ENCODE results near the gene AGO3. TPM values are rescaled to one million over a fixed set of nuclear protein-coding genes. Genes with fewer than 3 reads are reported as not detected.

Gene AGO3
- total RNA-seq, 1 experiment from 2014 or later = 36.4 TPM

DNA sequence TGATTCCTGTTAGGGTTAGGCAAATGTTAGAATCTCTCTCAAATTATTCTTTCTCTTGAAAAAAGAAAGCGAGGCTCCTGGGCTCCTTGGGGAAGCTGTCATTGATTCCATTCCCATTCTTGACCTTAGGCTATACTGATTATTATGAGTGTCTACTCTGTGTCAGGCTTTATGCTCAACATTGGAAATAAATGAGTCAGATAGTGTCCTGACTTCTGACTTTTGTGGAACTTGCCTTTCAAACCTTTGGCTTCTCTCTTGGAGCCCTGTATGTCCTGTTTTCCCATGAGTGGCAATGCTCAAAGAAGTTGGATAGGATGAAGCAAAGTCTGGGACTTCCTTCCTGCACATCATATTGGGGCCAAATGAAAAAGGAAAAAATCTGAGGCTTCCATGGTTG, 36.2 kb upstream of the AGO3 start:
- H3K27me3 ChIP-seq = no peaks in the 10 kb centered on the region
- H3K4me1 ChIP-seq = no peaks in the 10 kb centered on the region
- H3K4me3 ChIP-seq = no peak overlapping the region
- DNase-seq = no peak
- no peaks in the 10 kb centered on the region for H3K9me3 ChIP-seq (replicated peaks)
- peaks cover 31% of the 10 kb centered on the region for H3K36me3 ChIP-seq
- no peak overlapping the region for H3K27ac ChIP-seq

DNA sequence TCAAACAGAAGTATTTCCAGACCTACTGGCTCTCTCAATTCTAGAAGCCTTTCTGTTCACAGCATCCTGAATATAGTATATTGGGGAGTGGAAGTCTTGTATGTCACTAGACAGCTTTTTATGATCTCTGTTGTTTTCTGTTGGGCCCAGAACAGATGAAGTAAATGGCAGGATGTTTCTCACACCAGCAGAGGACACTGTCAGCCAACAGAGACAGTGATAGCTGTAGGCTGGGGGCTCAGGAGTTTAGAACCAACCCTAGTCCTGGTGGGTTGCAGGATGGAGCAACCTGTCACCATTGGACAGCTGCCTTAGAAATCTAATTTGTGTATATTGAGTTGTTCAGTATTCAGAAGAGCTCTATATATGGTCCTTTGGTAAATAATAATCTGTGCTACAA, 31.0 kb upstream of the AGO3 start:
- DNase-seq = no peak
- Histone ChIP-seq H3K4me1 (no peaks in the 10 kb centered on the region), H3K9me3 (replicated peaks) (no peaks in the 10 kb centered on the region), H3K27me3 (no peaks in the 10 kb centered on the region), H3K4me3 (no peak overlapping the region), H3K27ac (no peak overlapping the region), H3K36me3 (peaks cover 18% of the 10 kb centered on the region)

DNA sequence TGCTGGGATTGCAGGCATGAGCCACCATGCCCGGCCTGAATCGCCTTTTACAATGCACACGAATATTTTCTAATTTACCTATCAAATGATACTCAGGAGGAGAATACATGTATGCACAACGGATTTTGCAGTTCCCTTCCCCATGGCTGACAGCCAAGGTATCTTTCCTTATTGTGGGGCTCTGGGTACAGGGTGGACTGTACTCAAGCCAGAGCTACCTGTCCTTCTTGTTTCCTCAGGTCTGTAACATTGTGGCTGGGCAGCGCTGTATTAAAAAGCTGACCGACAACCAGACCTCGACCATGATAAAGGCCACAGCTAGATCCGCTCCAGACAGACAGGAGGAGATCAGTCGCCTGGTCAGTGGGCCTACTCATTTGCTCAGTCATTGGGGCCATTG, 29.7 kb upstream of the AGO3 start:
- H3K4me1 ChIP-seq = no peaks in the 10 kb centered on the region
- H3K27me3 ChIP-seq = no peaks in the 10 kb centered on the region
- H3K9me3 ChIP-seq (replicated peaks) = no peaks in the 10 kb centered on the region
- no peak overlapping the region for H3K4me3 ChIP-seq
- DNase-seq = no peak
- peaks cover 14% of the 10 kb centered on the region for H3K36me3 ChIP-seq
- H3K27ac ChIP-seq = no peak overlapping the region

DNA sequence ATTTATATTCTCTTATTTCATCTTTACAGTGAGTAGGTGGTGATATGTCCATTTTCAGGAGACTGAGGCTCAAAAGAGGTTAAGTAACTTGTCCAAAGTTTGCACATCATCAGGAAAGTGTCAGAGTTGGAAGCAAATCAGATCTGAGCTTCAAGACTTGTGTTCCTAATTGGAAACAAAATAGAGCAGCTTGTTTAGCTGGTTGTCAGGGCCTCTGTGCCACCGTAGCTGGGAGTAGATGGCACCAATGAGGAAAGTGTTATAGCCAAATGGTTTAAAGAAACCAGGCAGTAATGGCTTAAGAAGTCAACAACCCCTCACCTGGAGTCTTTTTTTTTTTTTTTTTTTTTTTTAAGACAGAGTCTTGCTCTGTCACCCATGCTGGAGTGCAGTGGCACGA, 28.2 kb upstream of the AGO3 start:
- H3K4me1 ChIP-seq = no peaks in the 10 kb centered on the region
- peaks cover 15% of the 10 kb centered on the region for H3K36me3 ChIP-seq
- no peaks in the 10 kb centered on the region for H3K27me3 ChIP-seq
- H3K27ac ChIP-seq = no peak overlapping the region
- no peak overlapping the region for H3K4me3 ChIP-seq
- H3K9me3 ChIP-seq (replicated peaks) = no peaks in the 10 kb centered on the region
- no peak for DNase-seq

DNA sequence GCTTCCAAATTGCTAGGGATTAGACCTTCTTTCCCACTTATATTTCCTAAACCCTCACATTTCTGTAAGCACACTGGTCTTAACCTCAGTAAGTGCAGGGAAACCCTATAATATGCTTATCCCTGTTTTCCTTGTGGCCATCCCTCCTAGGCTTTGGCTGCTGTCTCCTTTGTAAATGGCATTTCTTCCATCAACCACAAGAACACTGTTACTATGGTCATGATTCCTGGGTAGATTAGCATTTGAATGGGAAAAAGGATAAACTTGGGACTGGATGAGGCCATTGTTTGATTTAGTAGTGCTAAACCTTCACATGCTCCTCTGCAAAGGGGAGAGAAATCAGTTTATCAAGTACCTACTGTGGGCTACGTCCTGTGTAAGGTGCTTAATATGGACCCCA, 16.2 kb upstream of the AGO3 start:
- no peak overlapping the region for H3K4me3 ChIP-seq
- DNase-seq = no peak
- H3K4me1 ChIP-seq = no peaks in the 10 kb centered on the region
- H3K27ac ChIP-seq = no peak overlapping the region
- H3K36me3 ChIP-seq = peaks cover 71% of the 10 kb centered on the region
- no peaks in the 10 kb centered on the region for H3K27me3 ChIP-seq
- H3K9me3 ChIP-seq (replicated peaks) = no peaks in the 10 kb centered on the region

DNA sequence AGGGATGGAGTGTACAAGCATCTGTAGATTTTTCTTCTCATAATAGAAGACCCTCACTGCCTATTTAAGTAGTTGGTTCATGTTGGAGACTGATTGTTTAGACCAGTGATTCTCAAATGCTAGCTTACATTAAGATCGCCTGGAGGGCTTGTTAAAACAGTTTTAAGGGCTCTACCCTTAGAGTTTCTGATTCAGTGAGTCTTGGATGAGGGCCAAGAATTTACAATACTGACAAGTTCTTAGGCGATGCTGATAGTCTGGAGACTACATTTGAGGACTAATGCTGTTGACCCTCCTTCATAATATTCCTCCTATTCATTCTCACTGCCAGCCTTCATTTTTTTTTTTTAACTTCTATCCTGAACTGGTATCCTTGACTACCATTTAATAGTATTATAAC, 15.2 kb upstream of the AGO3 start:
- no peak overlapping the region for H3K4me3 ChIP-seq
- H3K36me3 ChIP-seq = peaks cover 70% of the 10 kb centered on the region
- no peak for DNase-seq
- H3K4me1 ChIP-seq = no peaks in the 10 kb centered on the region
- no peak overlapping the region for H3K27ac ChIP-seq
- H3K9me3 ChIP-seq (replicated peaks) = no peaks in the 10 kb centered on the region
- no peaks in the 10 kb centered on the region for H3K27me3 ChIP-seq

DNA sequence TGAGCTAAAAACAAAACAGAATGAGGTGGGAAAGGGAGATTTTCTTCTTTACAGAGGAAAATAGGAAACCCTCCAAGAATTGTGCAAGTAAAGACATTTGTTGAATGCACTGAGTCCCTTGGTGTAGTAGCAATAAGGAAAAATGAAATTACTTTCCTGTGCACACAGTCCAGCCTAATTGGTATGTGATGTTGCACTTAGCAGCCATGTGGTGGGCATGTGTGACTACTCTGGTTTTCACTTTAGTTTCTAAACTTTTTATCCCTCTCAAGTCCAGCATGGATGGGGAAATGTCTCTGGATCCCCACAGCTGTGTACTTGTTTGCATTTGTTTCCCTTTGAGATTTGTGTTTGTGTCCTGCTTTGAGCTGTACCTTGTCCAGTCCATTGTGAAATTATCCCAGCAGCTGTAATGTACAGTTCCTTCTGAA, 7.1 kb upstream of the AGO3 start:
- H3K4me1 ChIP-seq = no peaks in the 10 kb centered on the region
- no peak overlapping the region for H3K4me3 ChIP-seq
- DNase-seq = no peak
- peaks cover 19% of the 10 kb centered on the region for H3K36me3 ChIP-seq
- no peaks in the 10 kb centered on the region for H3K9me3 ChIP-seq (replicated peaks)
- H3K27me3 ChIP-seq = no peaks in the 10 kb centered on the region
- no peak overlapping the region for H3K27ac ChIP-seq

DNA sequence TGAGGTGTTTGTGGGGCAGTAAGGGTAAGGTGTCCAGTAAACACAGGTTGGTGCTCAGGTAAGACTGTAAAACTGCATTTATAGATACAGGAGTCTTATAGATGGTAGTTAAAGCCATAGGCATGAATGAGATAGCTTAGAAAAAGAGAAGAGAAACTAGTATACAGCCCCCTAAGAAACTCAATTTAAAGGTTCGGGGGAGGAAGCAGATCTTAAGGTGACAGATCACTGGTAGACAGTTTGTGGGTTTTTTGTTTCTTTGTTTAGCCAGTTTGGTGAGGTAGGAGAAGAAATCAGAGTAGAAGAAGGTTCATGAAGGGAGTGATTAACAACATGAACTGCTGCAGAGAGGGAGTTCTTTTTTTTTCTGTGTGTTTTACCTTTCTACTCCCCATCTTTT, 6.1 kb upstream of the AGO3 start:
- Histone ChIP-seq H3K9me3 (replicated peaks) (no peaks in the 10 kb centered on the region), H3K27ac (no peak overlapping the region), H3K27me3 (no peaks in the 10 kb centered on the region), H3K4me1 (peaks cover 7% of the 10 kb centered on the region), H3K36me3 (peaks cover 9% of the 10 kb centered on the region), H3K4me3 (no peak overlapping the region)
- no peak for DNase-seq

DNA sequence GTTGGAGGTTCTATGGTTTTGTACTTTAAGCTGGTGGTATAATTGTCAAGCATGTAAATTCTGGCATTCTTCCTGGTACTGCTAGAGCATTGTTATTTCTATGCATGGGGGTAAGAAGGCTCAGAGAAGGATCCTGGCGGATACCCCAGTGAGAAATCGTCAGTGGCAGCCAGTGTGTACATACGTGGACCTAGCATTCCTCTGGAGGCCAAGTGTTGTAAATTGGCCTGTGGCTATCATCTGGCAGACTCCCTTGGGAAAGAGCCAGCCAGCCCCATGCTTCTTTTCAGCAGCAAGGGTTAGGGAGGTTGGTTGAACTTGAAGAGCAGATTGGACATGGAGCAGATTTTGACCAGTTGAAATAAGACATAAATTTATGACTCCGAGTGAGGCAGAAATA, 5.2 kb upstream of the AGO3 start:
- Histone ChIP-seq H3K27ac (no peak overlapping the region), H3K9me3 (replicated peaks) (no peaks in the 10 kb centered on the region), H3K4me3 (no peak overlapping the region), H3K36me3 (peaks cover 7% of the 10 kb centered on the region), H3K4me1 (peaks cover 9% of the 10 kb centered on the region), H3K27me3 (no peaks in the 10 kb centered on the region)
- peak; percentile 17 to 22 for DNase-seq

DNA sequence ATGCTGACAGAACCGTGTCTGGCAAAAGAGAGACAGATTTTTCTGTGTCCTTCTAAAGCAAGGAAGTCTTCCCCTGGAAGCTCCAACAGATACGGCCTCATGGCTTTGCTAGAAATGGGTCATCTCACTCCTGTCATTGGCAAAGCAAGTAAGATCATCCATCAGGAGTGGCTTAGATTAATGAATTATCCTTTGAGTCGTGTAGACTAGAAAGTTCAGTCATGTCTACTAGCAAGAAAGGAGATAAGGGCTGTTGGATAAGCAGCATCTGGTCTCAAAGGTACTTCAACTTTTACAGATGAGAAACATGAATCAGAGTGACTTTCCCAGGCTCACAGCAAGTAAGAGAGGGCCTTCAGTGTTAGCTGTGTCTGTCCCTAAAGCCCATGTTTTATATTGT, 3.4 kb upstream of the AGO3 start:
- H3K36me3 ChIP-seq = peaks cover 5% of the 10 kb centered on the region
- H3K27me3 ChIP-seq = no peaks in the 10 kb centered on the region
- H3K27ac ChIP-seq = no peak overlapping the region
- no peak overlapping the region for H3K4me3 ChIP-seq
- no peak for DNase-seq
- H3K9me3 ChIP-seq (replicated peaks) = no peaks in the 10 kb centered on the region
- H3K4me1 ChIP-seq = peaks cover 9% of the 10 kb centered on the region

DNA sequence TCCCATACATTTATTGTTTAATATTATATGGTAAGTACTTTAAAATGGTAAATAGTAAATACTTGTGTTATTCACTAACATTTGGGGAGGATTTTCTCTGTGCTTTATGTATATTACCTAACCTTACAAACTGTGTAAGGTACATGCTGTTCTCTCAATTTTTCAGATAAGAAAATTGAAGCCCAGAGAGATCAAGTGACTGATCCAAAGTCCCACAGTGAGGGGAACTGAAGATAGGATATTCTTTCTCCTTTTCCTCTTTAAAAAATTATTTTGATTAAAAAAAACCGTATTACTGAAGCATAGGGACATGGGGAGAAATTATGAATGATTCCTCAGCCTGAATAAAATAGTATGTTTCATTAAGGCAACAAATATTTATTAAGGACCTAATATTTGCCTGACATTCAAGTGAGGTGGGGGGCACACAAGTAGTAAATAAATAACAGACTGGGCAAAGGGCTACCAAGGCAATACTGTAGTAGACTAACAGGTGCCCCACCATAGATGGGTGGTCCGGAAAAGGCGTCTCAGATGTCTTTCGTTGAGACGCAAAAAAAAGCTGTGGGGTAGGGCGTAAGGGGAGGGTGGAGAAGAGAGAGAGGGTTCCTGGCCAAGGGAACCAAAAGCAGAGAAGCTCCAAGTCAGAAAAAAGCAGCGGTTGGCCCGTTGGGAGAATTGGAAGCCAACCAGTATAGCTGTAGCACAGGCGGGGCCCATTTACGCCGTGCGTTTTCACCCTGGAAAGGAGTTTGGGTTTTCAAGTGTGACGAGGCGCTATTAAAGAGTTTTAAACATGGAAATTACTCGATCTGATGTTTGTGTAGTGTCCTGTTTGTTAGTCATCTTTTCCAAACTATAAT, 944 bp upstream of the AGO3 start:
- H3K9me3 ChIP-seq (replicated peaks) = no peaks in the 10 kb centered on the region
- peak overlapping the region; percentile 93 for H3K4me3 ChIP-seq
- no peaks in the 10 kb centered on the region for H3K27me3 ChIP-seq
- H3K36me3 ChIP-seq = peaks cover 2% of the 10 kb centered on the region; the same call in 1 of the 2 replicates
- DNase-seq = peak; percentile 77 to 88
- H3K4me1 ChIP-seq = peaks cover 9% of the 10 kb centered on the region
- H3K27ac ChIP-seq = peak overlapping the region; percentile 77

DNA sequence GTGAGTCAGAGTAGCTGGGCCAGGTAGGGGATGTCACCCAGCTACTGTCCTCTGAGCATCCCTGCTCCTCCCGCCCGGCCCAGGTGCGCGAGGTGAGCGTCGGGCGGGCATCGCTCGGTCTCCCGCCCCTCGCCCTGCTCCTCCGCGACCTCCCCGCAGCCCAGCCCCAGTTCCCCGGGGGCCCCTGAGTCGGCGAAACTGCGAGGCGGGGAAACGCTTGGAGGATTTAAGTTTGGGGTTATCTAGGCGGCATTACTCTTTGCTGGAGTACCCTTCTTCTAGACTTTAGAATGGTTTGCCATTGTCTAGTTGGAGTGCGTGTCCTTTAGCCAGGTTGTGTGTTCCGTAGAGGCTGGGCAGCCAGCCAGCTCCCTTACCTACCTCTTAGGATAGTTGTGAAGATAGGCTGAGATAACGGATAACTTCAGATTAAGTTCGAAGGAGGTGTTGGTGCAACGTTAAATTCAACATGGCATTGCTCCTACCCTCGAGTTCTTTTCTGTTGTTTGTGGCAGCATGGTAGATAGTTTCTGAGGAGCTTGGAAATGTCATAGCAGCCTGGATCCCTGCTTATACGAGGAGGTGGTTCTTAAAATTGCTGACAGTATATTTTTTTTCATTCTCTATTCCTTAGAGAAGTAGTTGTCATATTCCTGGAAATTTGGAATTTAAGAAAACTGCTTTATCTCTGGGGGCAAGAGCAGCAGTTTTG, 697 bp downstream of the AGO3 start:
- Histone ChIP-seq H3K4me1 (peaks cover 20% of the 10 kb centered on the region), H3K36me3 (peaks cover 2% of the 10 kb centered on the region; the same call in 1 of the 2 replicates), H3K27ac (peak overlapping the region; percentile 77), H3K4me3 (peak overlapping the region; percentile 93), H3K27me3 (no peaks in the 10 kb centered on the region), H3K9me3 (replicated peaks) (no peaks in the 10 kb centered on the region)
- DNase-seq = peak in 1 of 2 experiments; percentile 45

DNA sequence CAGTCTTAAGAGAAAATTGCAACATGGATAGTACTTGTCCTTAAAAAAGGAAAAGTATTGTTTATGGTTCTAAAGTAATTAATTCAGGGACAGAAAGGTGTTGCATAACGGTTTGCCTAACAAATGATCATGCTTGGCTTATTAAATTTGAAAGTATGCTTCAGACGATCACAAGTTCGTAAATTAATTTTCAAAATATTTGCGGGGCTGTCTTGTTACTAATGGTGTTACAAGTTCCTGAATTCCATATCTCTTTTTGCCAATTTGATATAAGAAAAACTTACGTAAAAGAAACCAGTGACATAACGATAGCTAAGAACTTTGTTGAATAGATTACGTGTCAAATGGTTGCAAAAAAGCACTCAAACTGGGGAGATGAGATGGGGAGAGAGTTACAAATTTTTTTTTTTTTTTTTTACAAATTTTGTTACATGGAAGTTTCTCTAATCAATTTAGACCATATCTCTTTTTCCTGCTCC, 1.3 kb downstream of the AGO3 start:
- no peak overlapping the region for H3K27ac ChIP-seq
- H3K36me3 ChIP-seq = peaks cover 2% of the 10 kb centered on the region; the same call in 1 of the 2 replicates
- H3K4me3 ChIP-seq = peak overlapping the region; percentile 93
- H3K9me3 ChIP-seq (replicated peaks) = no peaks in the 10 kb centered on the region
- DNase-seq = no peak
- peaks cover 20% of the 10 kb centered on the region for H3K4me1 ChIP-seq
- H3K27me3 ChIP-seq = no peaks in the 10 kb centered on the region

DNA sequence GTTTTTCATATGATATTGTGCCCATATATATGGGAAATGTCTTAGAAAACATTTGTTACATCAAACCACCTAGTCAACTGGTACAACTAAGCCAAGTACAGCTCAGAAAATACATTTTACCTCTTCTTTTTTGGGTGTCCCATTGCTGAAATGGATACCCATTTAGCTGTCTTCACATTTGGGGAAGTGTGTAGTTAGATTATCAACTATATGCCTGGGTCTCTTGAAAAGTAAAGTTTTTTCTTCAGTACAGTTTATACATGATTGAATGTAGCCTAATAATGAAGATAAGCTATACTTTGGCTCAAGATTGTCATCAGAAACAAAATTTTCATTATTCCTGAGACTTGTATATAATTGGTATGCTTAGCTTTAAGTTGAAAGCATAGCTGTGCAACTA, 2.0 kb downstream of the AGO3 start:
- no peaks in the 10 kb centered on the region for H3K27me3 ChIP-seq
- no peaks in the 10 kb centered on the region for H3K9me3 ChIP-seq (replicated peaks)
- H3K36me3 ChIP-seq = peaks cover 2% of the 10 kb centered on the region; the same call in 1 of the 2 replicates
- no peak for DNase-seq
- H3K27ac ChIP-seq = no peak overlapping the region
- peaks cover 20% of the 10 kb centered on the region for H3K4me1 ChIP-seq
- no peak overlapping the region for H3K4me3 ChIP-seq

Measured in SJCRH30 (cell line).